ENCODE results near the gene TMEM229A.
"Not testable (repeated sequence)": the region's sequence is repeated elsewhere in the genome, so short reads cannot be mapped to it uniquely, and the experiment has no call there.

TMEM229A gene

DNA sequence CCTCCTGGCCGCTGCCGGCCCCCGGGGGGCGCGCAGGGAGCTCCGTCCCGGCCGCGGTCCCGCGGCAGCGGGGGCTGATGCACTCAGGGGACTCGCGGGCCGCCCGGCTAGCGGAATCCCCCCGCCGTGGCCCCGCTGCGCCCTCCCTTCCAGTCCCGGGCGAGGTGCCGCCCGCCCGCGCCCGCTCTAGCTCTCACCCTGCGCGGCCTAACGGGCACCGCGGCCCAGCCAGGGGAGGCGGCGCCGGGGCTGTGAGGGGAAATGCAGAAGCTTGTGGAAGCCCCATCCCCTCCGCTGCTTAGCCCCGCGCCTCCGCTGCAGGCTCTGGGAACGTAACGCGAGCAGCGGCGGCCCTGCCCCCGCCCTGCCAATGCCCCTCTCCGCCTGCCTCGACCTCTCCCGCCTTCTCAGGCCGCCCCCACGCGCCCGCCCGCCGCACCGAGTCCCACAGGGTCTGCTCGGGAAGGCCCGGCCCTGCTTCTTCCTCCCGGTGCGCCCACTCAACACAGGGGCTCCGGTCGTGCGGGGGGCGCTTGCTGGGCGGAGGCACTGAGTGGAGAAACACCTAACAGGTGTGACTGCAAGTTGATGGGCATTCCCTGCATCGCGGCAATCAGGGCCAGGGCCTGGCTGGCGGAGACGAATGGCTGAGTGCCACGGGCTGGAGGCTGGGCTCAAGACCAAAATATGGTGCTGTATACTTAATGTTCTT lies 384 bp upstream of the TMEM229A start:
- no peaks in the 10 kb centered on the region for H3K9me3 ChIP-seq (ENCODE audit: control insufficient read depth, insufficient read depth, low read length)
- no peak overlapping the region for H3K27ac ChIP-seq (ENCODE audit: low read depth, low read length)
- H3K9ac ChIP-seq (ENCODE audit: low read depth, low read length), result no peak overlapping the region
- H3K4me3 ChIP-seq (ENCODE audit: low read depth, low read length), result peak overlapping the region; percentile 68
- H3K36me3 ChIP-seq (ENCODE audit: control insufficient read depth, insufficient read depth, low read length), result no peaks in the 10 kb centered on the region
- H3K27me3 ChIP-seq (ENCODE audit: control insufficient read depth, insufficient read depth, low read length), result peaks cover 51% of the 10 kb centered on the region
- H3K4me1 ChIP-seq (ENCODE audit: control insufficient read depth, insufficient read depth, low read length), result peaks cover 15% of the 10 kb centered on the region

- peaks cover 51% of the 10 kb centered on the region for H3K27me3 ChIP-seq (ENCODE audit: control insufficient read depth, insufficient read depth, low read length)
- H3K4me1 ChIP-seq (ENCODE audit: control insufficient read depth, insufficient read depth, low read length), result peaks cover 15% of the 10 kb centered on the region
- H3K4me3 ChIP-seq (ENCODE audit: low read depth, low read length), result peak overlapping the region; percentile 68
- no peaks in the 10 kb centered on the region for H3K9me3 ChIP-seq (ENCODE audit: control insufficient read depth, insufficient read depth, low read length)
- H3K36me3 ChIP-seq (ENCODE audit: control insufficient read depth, insufficient read depth, low read length), result no peaks in the 10 kb centered on the region
- H3K27ac ChIP-seq (ENCODE audit: low read depth, low read length), result no peak overlapping the region
- no peak overlapping the region for H3K9ac ChIP-seq (ENCODE audit: low read depth, low read length)
Observed at GRCh38 chr7:124031919-124032318, 948 bp downstream of the TMEM229A start.

- Histone ChIP-seq H3K27ac (ENCODE audit: low read depth, low read length) (no peak overlapping the region), H3K9me3 (ENCODE audit: control insufficient read depth, insufficient read depth, low read length) (no peaks in the 10 kb centered on the region), H3K36me3 (ENCODE audit: control insufficient read depth, insufficient read depth, low read length) (no peaks in the 10 kb centered on the region), H3K9ac (ENCODE audit: low read depth, low read length) (no peak overlapping the region), H3K4me1 (ENCODE audit: control insufficient read depth, insufficient read depth, low read length) (peaks cover 15% of the 10 kb centered on the region), H3K27me3 (ENCODE audit: control insufficient read depth, insufficient read depth, low read length) (peaks cover 51% of the 10 kb centered on the region), H3K4me3 (ENCODE audit: low read depth, low read length) (peak overlapping the region; percentile 68)
Observed at GRCh38 chr7:124031406-124031805, 1.5 kb downstream of the TMEM229A start.

DNA sequence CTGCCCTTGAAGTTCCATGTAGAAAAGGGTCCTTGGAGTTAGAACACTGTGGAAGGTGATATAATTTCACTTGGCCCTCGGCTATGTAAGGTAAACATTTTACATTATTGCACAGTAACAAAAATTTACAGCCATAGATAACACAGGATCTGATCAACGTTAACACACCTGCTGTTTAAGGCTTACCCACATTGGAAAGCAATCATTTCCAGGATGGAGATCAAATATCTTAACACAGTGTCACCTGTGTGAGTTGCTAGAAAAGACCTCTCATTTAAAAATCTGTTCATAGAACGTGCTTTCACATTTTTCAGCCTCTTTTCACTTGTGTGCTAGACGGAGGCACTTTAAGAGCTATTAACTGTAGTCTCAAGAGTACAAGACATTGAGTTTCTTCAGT lies 1.9 kb downstream of the TMEM229A start:
- H3K9ac ChIP-seq (ENCODE audit: low read depth, low read length), result no peak overlapping the region
- H3K4me1 ChIP-seq (ENCODE audit: control insufficient read depth, insufficient read depth, low read length), result peaks cover 15% of the 10 kb centered on the region
- H3K4me3 ChIP-seq (ENCODE audit: low read depth, low read length), result no peak overlapping the region
- no peak overlapping the region for H3K27ac ChIP-seq (ENCODE audit: low read depth, low read length)
- H3K27me3 ChIP-seq (ENCODE audit: control insufficient read depth, insufficient read depth, low read length), result peaks cover 51% of the 10 kb centered on the region
- H3K9me3 ChIP-seq (ENCODE audit: control insufficient read depth, insufficient read depth, low read length), result no peaks in the 10 kb centered on the region
- no peaks in the 10 kb centered on the region for H3K36me3 ChIP-seq (ENCODE audit: control insufficient read depth, insufficient read depth, low read length)

GRCh38 chr7:124029396-124030188 lies 3.3 kb downstream of the TMEM229A start:
- no peak overlapping the region for H3K27ac ChIP-seq (ENCODE audit: low read depth, low read length)
- no peak overlapping the region for H3K4me3 ChIP-seq (ENCODE audit: low read depth, low read length)
- H3K9me3 ChIP-seq (ENCODE audit: control insufficient read depth, insufficient read depth, low read length), result no peaks in the 10 kb centered on the region
- peaks cover 15% of the 10 kb centered on the region for H3K4me1 ChIP-seq (ENCODE audit: control insufficient read depth, insufficient read depth, low read length)
- H3K36me3 ChIP-seq (ENCODE audit: control insufficient read depth, insufficient read depth, low read length), result no peaks in the 10 kb centered on the region
- no peak overlapping the region for H3K9ac ChIP-seq (ENCODE audit: low read depth, low read length)
- H3K27me3 ChIP-seq (ENCODE audit: control insufficient read depth, insufficient read depth, low read length), result peaks cover 45% of the 10 kb centered on the region

- Histone ChIP-seq H3K27ac (ENCODE audit: low read depth, low read length) (no peak overlapping the region), H3K9me3 (ENCODE audit: control insufficient read depth, insufficient read depth, low read length) (no peaks in the 10 kb centered on the region), H3K4me3 (ENCODE audit: low read depth, low read length) (no peak overlapping the region), H3K27me3 (ENCODE audit: control insufficient read depth, insufficient read depth, low read length) (peaks cover 26% of the 10 kb centered on the region), H3K36me3 (ENCODE audit: control insufficient read depth, insufficient read depth, low read length) (no peaks in the 10 kb centered on the region), H3K4me1 (ENCODE audit: control insufficient read depth, insufficient read depth, low read length) (peaks cover 22% of the 10 kb centered on the region), H3K9ac (ENCODE audit: low read depth, low read length) (no peak overlapping the region)
Observed at GRCh38 chr7:124027236-124027635, 5.6 kb downstream of the TMEM229A start.

- H3K27me3 ChIP-seq (ENCODE audit: control insufficient read depth, insufficient read depth, low read length); H3K9me3 ChIP-seq (ENCODE audit: control insufficient read depth, insufficient read depth, low read length); H3K27ac ChIP-seq (ENCODE audit: low read depth, low read length); H3K4me1 ChIP-seq (ENCODE audit: control insufficient read depth, insufficient read depth, low read length); H3K9ac ChIP-seq (ENCODE audit: low read depth, low read length); H3K36me3 ChIP-seq (ENCODE audit: control insufficient read depth, insufficient read depth, low read length); H3K4me3 ChIP-seq (ENCODE audit: low read depth, low read length): not testable (repeated sequence)
Observed at GRCh38 chr7:124024329-124024728, 8.5 kb downstream of the TMEM229A start.

DNA sequence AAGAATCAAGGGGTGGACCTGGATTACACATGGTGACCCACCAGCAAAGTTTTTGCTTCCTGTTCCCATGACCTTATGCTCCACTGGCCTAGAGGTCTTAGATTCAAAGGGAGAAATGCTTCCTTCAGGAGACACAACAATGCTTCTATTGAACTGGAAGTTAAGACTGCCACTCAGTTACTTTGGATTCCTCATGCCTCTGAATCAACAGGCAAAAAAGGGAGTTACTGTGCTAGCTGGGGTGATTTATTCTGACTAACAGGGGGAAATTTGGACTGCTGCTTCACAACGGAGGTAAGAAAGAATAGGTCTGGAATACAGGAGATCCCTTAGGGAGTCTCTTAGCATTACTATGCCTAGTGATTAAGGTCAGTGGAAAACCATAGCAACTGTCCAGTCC lies 10.3 kb downstream of the TMEM229A start:
- Histone ChIP-seq H3K4me3 (ENCODE audit: low read depth, low read length) (no peak overlapping the region), H3K36me3 (ENCODE audit: control insufficient read depth, insufficient read depth, low read length) (no peaks in the 10 kb centered on the region), H3K27ac (ENCODE audit: low read depth, low read length) (no peak overlapping the region), H3K4me1 (ENCODE audit: control insufficient read depth, insufficient read depth, low read length) (peaks cover 6% of the 10 kb centered on the region; the same call in 1 of the 2 replicates), H3K27me3 (ENCODE audit: control insufficient read depth, insufficient read depth, low read length) (no peaks in the 10 kb centered on the region), H3K9ac (ENCODE audit: low read depth, low read length) (no peak overlapping the region), H3K9me3 (ENCODE audit: control insufficient read depth, insufficient read depth, low read length) (no peaks in the 10 kb centered on the region)

DNA sequence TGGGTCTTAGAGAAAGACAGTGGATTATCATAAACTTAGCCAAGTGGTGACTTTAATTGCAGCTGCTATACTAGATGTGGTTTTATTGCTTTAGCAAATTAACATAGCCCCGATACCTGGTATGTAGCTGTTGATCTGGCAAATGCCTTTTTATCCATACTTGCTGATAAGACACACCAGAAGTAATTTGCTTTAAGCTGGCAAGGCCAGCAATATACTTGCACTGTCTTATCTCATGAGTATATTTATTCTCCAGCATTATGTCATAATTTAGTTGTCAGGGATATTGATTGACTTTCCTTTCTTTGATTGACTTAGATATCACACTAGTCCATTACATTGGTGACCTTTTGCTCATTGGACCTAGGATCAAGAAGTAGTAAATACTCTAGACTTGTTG lies 12.8 kb downstream of the TMEM229A start:
- no peaks in the 10 kb centered on the region for H3K36me3 ChIP-seq (ENCODE audit: control insufficient read depth, insufficient read depth, low read length)
- H3K9ac ChIP-seq (ENCODE audit: low read depth, low read length), result no peak overlapping the region
- peaks cover 6% of the 10 kb centered on the region; the same call in 1 of the 2 replicates for H3K4me1 ChIP-seq (ENCODE audit: control insufficient read depth, insufficient read depth, low read length)
- H3K27me3 ChIP-seq (ENCODE audit: control insufficient read depth, insufficient read depth, low read length), result no peaks in the 10 kb centered on the region
- H3K27ac ChIP-seq (ENCODE audit: low read depth, low read length), result no peak overlapping the region
- H3K4me3 ChIP-seq (ENCODE audit: low read depth, low read length), result no peak overlapping the region
- no peaks in the 10 kb centered on the region for H3K9me3 ChIP-seq (ENCODE audit: control insufficient read depth, insufficient read depth, low read length)

GRCh38 chr7:124013306-124013705 lies 19.6 kb downstream of the TMEM229A start:
- Histone ChIP-seq H3K9ac (ENCODE audit: low read depth, low read length) (no peak overlapping the region), H3K36me3 (ENCODE audit: control insufficient read depth, insufficient read depth, low read length) (no peaks in the 10 kb centered on the region), H3K9me3 (ENCODE audit: control insufficient read depth, insufficient read depth, low read length) (no peaks in the 10 kb centered on the region), H3K27ac (ENCODE audit: low read depth, low read length) (no peak overlapping the region), H3K27me3 (ENCODE audit: control insufficient read depth, insufficient read depth, low read length) (no peaks in the 10 kb centered on the region), H3K4me3 (ENCODE audit: low read depth, low read length) (no peak overlapping the region), H3K4me1 (ENCODE audit: control insufficient read depth, insufficient read depth, low read length) (no peaks in the 10 kb centered on the region)

DNA sequence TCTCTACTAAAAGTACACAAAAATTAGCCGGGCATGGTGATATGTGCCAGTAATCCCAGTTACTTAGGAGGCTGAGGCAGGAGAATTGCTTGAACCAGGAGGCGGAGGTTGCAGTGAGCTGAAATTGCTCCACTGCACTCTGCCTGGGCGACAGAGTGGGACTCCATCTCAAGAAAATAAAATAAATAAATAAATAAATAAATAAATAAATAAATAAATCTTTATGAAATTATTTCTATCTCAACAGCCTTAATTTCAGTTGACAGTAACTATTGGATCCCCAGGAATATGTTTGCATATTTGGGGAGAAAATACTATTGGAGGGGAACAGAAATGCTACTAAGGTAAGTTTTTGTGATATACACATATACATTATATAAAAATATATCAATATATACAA lies 20.0 kb downstream of the TMEM229A start:
- Histone ChIP-seq H3K9me3 (ENCODE audit: control insufficient read depth, insufficient read depth, low read length) (no peaks in the 10 kb centered on the region), H3K36me3 (ENCODE audit: control insufficient read depth, insufficient read depth, low read length) (no peaks in the 10 kb centered on the region), H3K27ac (ENCODE audit: low read depth, low read length) (no peak overlapping the region), H3K4me1 (ENCODE audit: control insufficient read depth, insufficient read depth, low read length) (no peaks in the 10 kb centered on the region), H3K9ac (ENCODE audit: low read depth, low read length) (no peak overlapping the region), H3K4me3 (ENCODE audit: low read depth, low read length) (no peak overlapping the region), H3K27me3 (ENCODE audit: control insufficient read depth, insufficient read depth, low read length) (no peaks in the 10 kb centered on the region)
